Mesendoderm (in vitro differentiated cells): ENCODE data around the gene ZNF630.
"Not testable (repeated sequence)": the region's sequence is repeated elsewhere in the genome, so short reads cannot be mapped to it uniquely, and the experiment has no call there.

ENCODE experiments used
- DNase-seq: peaks from one replicate; pipeline ENCODE4 v3.0.0; 2013
- H2AK5ac ChIP-seq: 2 replicates; pipeline ENCODE4 v1.6.1; 2013; ENCODE audit warnings: low read length, inconsistent platforms
- H2BK120ac ChIP-seq: 2 replicates; pipeline ENCODE4 v1.6.1; 2013; ENCODE audit warnings: low read depth, mild to moderate bottlenecking, low read length, moderate library complexity, mixed read lengths
- H2BK15ac ChIP-seq: replicated peaks from 2 replicates; pipeline ENCODE4 v1.6.1; 2013; ENCODE audit warnings: low read depth, mild to moderate bottlenecking, moderate library complexity
- H2BK5ac ChIP-seq: 2 replicates; pipeline ENCODE4 v1.6.1; 2013; ENCODE audit warnings: low read length, inconsistent platforms
- H3K18ac ChIP-seq: 2 replicates; pipeline ENCODE4 v1.6.1; 2013; ENCODE audit warnings: mild to moderate bottlenecking, low read length, mixed read lengths
- H3K23ac ChIP-seq: one replicate; pipeline ENCODE4 v1.6.1; 2013; ENCODE audit warnings: low read length
- H3K27ac ChIP-seq: 2 replicates; pipeline ENCODE4 v1.5.1; 2013; ENCODE audit warnings: low read depth, mild to moderate bottlenecking, inconsistent platforms, low read length, moderate library complexity
- H3K27me3 ChIP-seq: 2 replicates; pipeline ENCODE4 v1.6.1; 2013; ENCODE audit warnings: low read length, control low read depth, mild to moderate bottlenecking, inconsistent platforms; ENCODE audit not compliant: insufficient read depth, poor library complexity
- H3K36me3 ChIP-seq: 2 replicates; pipeline ENCODE4 v1.6.1; 2013; ENCODE audit warnings: low read length, inconsistent platforms; ENCODE audit not compliant: control insufficient read depth, insufficient read depth
- H3K4ac ChIP-seq: one replicate; pipeline ENCODE4 v1.6.1; 2013; ENCODE audit warnings: low read depth, mild to moderate bottlenecking, low read length, moderate library complexity
- H3K4me1 ChIP-seq: 2 replicates; pipeline ENCODE4 v1.6.1; 2013; ENCODE audit warnings: low read depth, low read length, inconsistent platforms; ENCODE audit not compliant: control insufficient read depth
- H3K4me2 ChIP-seq: 2 replicates; pipeline ENCODE4 v1.6.1; 2013; ENCODE audit warnings: low read length
- H3K4me3 ChIP-seq: 2 replicates; pipeline ENCODE4 v1.5.1; 2013; ENCODE audit warnings: mild to moderate bottlenecking, low read length
- H3K56ac ChIP-seq: one replicate; pipeline ENCODE4 v1.6.1; 2013; ENCODE audit warnings: low read length
- H3K79me1 ChIP-seq: 2 replicates; pipeline ENCODE4 v1.6.1; 2013; ENCODE audit warnings: low read length, inconsistent platforms
- H3K79me2 ChIP-seq: 2 replicates; pipeline ENCODE4 v1.6.1; 2013; ENCODE audit warnings: mild to moderate bottlenecking, low read length; ENCODE audit not compliant: control insufficient read depth, insufficient read depth
- H3K9ac ChIP-seq: 2 replicates; pipeline ENCODE4 v1.6.1; 2013; ENCODE audit warnings: low read length, inconsistent platforms
- H4K5ac ChIP-seq: one replicate; pipeline ENCODE4 v1.6.1; 2013; ENCODE audit warnings: low read length
- H4K8ac ChIP-seq: one replicate; pipeline ENCODE4 v1.6.1; 2013; ENCODE audit warnings: low read depth, mild to moderate bottlenecking, control low read depth, low read length, moderate library complexity
- WGBS: extraction: QIAGEN DNeasy Blood & Tissue Kit; methylation state at CpG from one replicate; pipeline ENCODE4 v1.1.7; 2013; ENCODE audit warnings: low lambda C conversion rate, missing lambda C conversion rate; ENCODE audit not compliant: insufficient coverage; ENCODE audit errors: extremely low coverage; 5-methylcytosine and 5-hydroxymethylcytosine counted together

ZNF630 gene

GRCh38 chrX:48045410-48046311 is 25.8 kb downstream of the ZNF630 start:
- peak overlapping the region; percentile 52 for H3K4ac ChIP-seq
- H3K4me3 ChIP-seq, result no peak overlapping the region
- no peaks in the 10 kb centered on the region for H3K36me3 ChIP-seq
- H4K8ac ChIP-seq, result no peak overlapping the region
- H3K79me2 ChIP-seq, result no peaks in the 10 kb centered on the region
- no peaks in the 10 kb centered on the region for H3K4me1 ChIP-seq
- peak overlapping the region; percentile 60 for H3K56ac ChIP-seq
- no peak overlapping the region for H2AK5ac ChIP-seq
- peak; percentile 79 for DNase-seq
- no peak overlapping the region for H4K5ac ChIP-seq
- H3K27me3 ChIP-seq, result no peaks in the 10 kb centered on the region
- no CpG with 5 or more reads among the region's 8 CpGs for WGBS
- H3K9ac ChIP-seq, result no peak overlapping the region
- H2BK15ac ChIP-seq, result no peak overlapping the region
- no peaks in the 10 kb centered on the region for H3K79me1 ChIP-seq
- no peak overlapping the region for H3K23ac ChIP-seq
- no peak overlapping the region for H2BK120ac ChIP-seq
- H3K4me2 ChIP-seq, result no peak overlapping the region
- H2BK5ac ChIP-seq, result peak overlapping the region; percentile 41
- peak overlapping the region; percentile 51 for H3K27ac ChIP-seq
- H3K18ac ChIP-seq, result no peak overlapping the region

GRCh38 chrX:48043056-48043455 is 28.4 kb downstream of the ZNF630 start:
- peak overlapping the region; percentile 66 for H3K27ac ChIP-seq
- H3K79me1 ChIP-seq, result no peaks in the 10 kb centered on the region
- no peak overlapping the region for H2AK5ac ChIP-seq
- H3K4me3 ChIP-seq, result no peak overlapping the region
- H3K27me3 ChIP-seq, result no peaks in the 10 kb centered on the region
- H3K9ac ChIP-seq, result no peak overlapping the region
- H3K4me2 ChIP-seq, result no peak overlapping the region
- WGBS, result no CpG with 5 or more reads among the region's 4 CpGs
- no peaks in the 10 kb centered on the region for H3K79me2 ChIP-seq
- no peaks in the 10 kb centered on the region for H3K36me3 ChIP-seq
- no peak overlapping the region for H4K8ac ChIP-seq
- DNase-seq, result peak; percentile 91
- no peak overlapping the region for H3K4ac ChIP-seq
- no peak overlapping the region for H3K23ac ChIP-seq
- no peaks in the 10 kb centered on the region for H3K4me1 ChIP-seq
- no peak overlapping the region for H2BK120ac ChIP-seq
- no peak overlapping the region for H4K5ac ChIP-seq
- no peak overlapping the region for H3K18ac ChIP-seq
- no peak overlapping the region for H2BK5ac ChIP-seq
- no peak overlapping the region for H2BK15ac ChIP-seq
- no peak overlapping the region for H3K56ac ChIP-seq

- H3K79me1 ChIP-seq, result no peaks in the 10 kb centered on the region
- H2AK5ac ChIP-seq, result no peak overlapping the region
- H2BK15ac ChIP-seq, result no peak overlapping the region
- no peak overlapping the region for H4K8ac ChIP-seq
- H3K23ac ChIP-seq, result no peak overlapping the region
- WGBS, result no CpG with 5 or more reads among the region's 4 CpGs
- H3K56ac ChIP-seq, result no peak overlapping the region
- no peak overlapping the region for H3K9ac ChIP-seq
- no peak overlapping the region for H3K18ac ChIP-seq
- H3K4ac ChIP-seq, result no peak overlapping the region
- H3K36me3 ChIP-seq, result no peaks in the 10 kb centered on the region
- no peak overlapping the region for H3K27ac ChIP-seq
- no peak overlapping the region for H4K5ac ChIP-seq
- no peak overlapping the region for H3K4me2 ChIP-seq
- H3K4me1 ChIP-seq, result no peaks in the 10 kb centered on the region
- no peak overlapping the region for H2BK5ac ChIP-seq
- no peaks in the 10 kb centered on the region for H3K27me3 ChIP-seq
- H3K79me2 ChIP-seq, result no peaks in the 10 kb centered on the region
- no peak overlapping the region for H3K4me3 ChIP-seq
- no peak overlapping the region for H2BK120ac ChIP-seq
- DNase-seq, result no peak
Observed at GRCh38 chrX:48035891-48036290, 35.5 kb downstream of the ZNF630 start.

GRCh38 chrX:48030641-48031173 is 40.7 kb downstream of the ZNF630 start:
- WGBS, result no CpG with 5 or more reads among the region's 10 CpGs
- H3K56ac ChIP-seq, H3K18ac ChIP-seq: not testable (repeated sequence)

GRCh38 chrX:48030237-48030636 is 41.2 kb downstream of the ZNF630 start:
- Histone ChIP-seq H3K4me1 (no peaks in the 10 kb centered on the region), H3K4ac (no peak overlapping the region), H3K79me1 (no peaks in the 10 kb centered on the region), H3K4me3 (no peak overlapping the region), H3K4me2 (no peak overlapping the region), H3K79me2 (no peaks in the 10 kb centered on the region), H2BK15ac (no peak overlapping the region), H4K8ac (no peak overlapping the region), H3K27me3 (no peaks in the 10 kb centered on the region), H3K27ac (no peak overlapping the region), H2AK5ac (no peak overlapping the region), H2BK5ac (no peak overlapping the region), H4K5ac (no peak overlapping the region), H3K18ac (no peak overlapping the region), H3K23ac (no peak overlapping the region), H3K36me3 (no peaks in the 10 kb centered on the region), H3K56ac (no peak overlapping the region), H2BK120ac (no peak overlapping the region), H3K9ac (no peak overlapping the region)
- WGBS, result no CpG with 5 or more reads among the region's 10 CpGs
- DNase-seq, result no peak

More at GRCh38 chrX:48030641-48031173, 40.7 kb downstream of the ZNF630 start:
- not testable (repeated sequence) for DNase-seq, H2AK5ac ChIP-seq, H3K9ac ChIP-seq, H3K4ac ChIP-seq, H4K5ac ChIP-seq, H2BK120ac ChIP-seq, H3K4me1 ChIP-seq, H3K4me2 ChIP-seq, H3K4me3 ChIP-seq, H4K8ac ChIP-seq, H2BK15ac ChIP-seq, H2BK5ac ChIP-seq, H3K27me3 ChIP-seq, H3K36me3 ChIP-seq, H3K79me1 ChIP-seq, H3K23ac ChIP-seq, H3K27ac ChIP-seq, H3K79me2 ChIP-seq
